GM12801 (cell line): ENCODE results near the gene SLC38A1.

Source experiments
- CTCF ChIP-seq: IDR thresholded peaks from one replicate; pipeline ENCODE4 v1.5.1; 2011; ENCODE audit warnings: control low read depth; ENCODE audit not compliant: insufficient read length; ENCODE audit errors: extremely low read depth

Gene SLC38A1

GRCh38 chr12:46261646-46262045, 7.2 kb downstream of the SLC38A1 start:
- no peak for TF ChIP-seq CTCF

GRCh38 chr12:46260913-46261476, 7.8 kb downstream of the SLC38A1 start:
- no peak for TF ChIP-seq CTCF

- no peak for TF ChIP-seq CTCF
Observed at GRCh38 chr12:46260124-46260912, 8.5 kb downstream of the SLC38A1 start.

GRCh38 chr12:46259713-46260112, 9.1 kb downstream of the SLC38A1 start:
- TF ChIP-seq CTCF: no peak

- no peak for TF ChIP-seq CTCF
Observed at GRCh38 chr12:46259071-46259470, 9.8 kb downstream of the SLC38A1 start.

- TF ChIP-seq CTCF: no peak
Observed at GRCh38 chr12:46258129-46258528, 10.7 kb downstream of the SLC38A1 start.

- no peak for TF ChIP-seq CTCF
Observed at GRCh38 chr12:46256942-46257341, 11.9 kb downstream of the SLC38A1 start.
